Astrocyte (in vitro differentiated cells and primary cell): Measurements from ENCODE around the gene CXADR. TPM values are rescaled to one million over a fixed set of nuclear protein-coding genes. Genes with fewer than 3 reads are reported as not detected.

Experiments used
- DNase-seq: peaks from one replicate; pipeline ENCODE4 v3.0.0-alpha.2; 2010; ENCODE audit warnings: low read depth
- FAIRE-seq: peaks from 2 replicates; lab custom pipeline; 2011; peaks lifted over from hg19 to GRCh38; lab: Jason Lieb, UNC
- H2AFZ ChIP-seq: 2 replicates; pipeline ENCODE4 v1.6.0; 2012; ENCODE audit warnings: low read depth, low read length, inconsistent platforms
- H3K27ac ChIP-seq: 2 replicates; pipeline ENCODE4 v1.5.1; 2011; ENCODE audit warnings: low read depth, low read length, inconsistent platforms
- H3K27me3 ChIP-seq: 2 replicates; pipeline ENCODE4 v1.6.0; 2011; ENCODE audit warnings: low read length, inconsistent platforms; ENCODE audit not compliant: insufficient read depth
- H3K36me3 ChIP-seq: 2 replicates; pipeline ENCODE4 v1.5.1; 2011; ENCODE audit warnings: low read length, inconsistent platforms; ENCODE audit not compliant: insufficient read depth
- H3K4me1 ChIP-seq: 2 replicates; pipeline ENCODE4 v1.5.1; 2011; ENCODE audit warnings: low read length, inconsistent platforms; ENCODE audit not compliant: insufficient read depth
- H3K4me2 ChIP-seq: 2 replicates; pipeline ENCODE4 v1.6.0; 2012; ENCODE audit warnings: low read length, inconsistent platforms
- H3K4me3 ChIP-seq: 2 replicates; pipeline ENCODE4 v1.5.1; 2011; ENCODE audit warnings: low read depth, mild to moderate bottlenecking, low read length, inconsistent platforms; ENCODE audit not compliant: insufficient read depth
- H3K79me2 ChIP-seq: 2 replicates; pipeline ENCODE4 v1.6.0; 2012; ENCODE audit warnings: mild to moderate bottlenecking, low read length, inconsistent platforms; ENCODE audit not compliant: insufficient read depth
- H3K9ac ChIP-seq: 2 replicates; pipeline ENCODE4 v1.6.0; 2012; ENCODE audit warnings: mild to moderate bottlenecking, low read length, inconsistent platforms
- H3K9me3 ChIP-seq: 2 replicates; pipeline ENCODE4 v1.5.1; 2012; ENCODE audit warnings: low read depth, mild to moderate bottlenecking, low read length, inconsistent platforms; ENCODE audit not compliant: insufficient read depth
- H4K20me1 ChIP-seq: 2 replicates; pipeline ENCODE4 v1.6.0; 2012; ENCODE audit warnings: low read length, inconsistent platforms; ENCODE audit not compliant: insufficient read depth
- H3K27ac Mint-ChIP-seq: one replicate; pipeline ENCODE4 v1.8.0; 2021; ENCODE audit warnings: mild to moderate bottlenecking, mixed read lengths; ENCODE audit not compliant: unreplicated experiment
- H3K27me3 Mint-ChIP-seq: one replicate; pipeline ENCODE4 v1.8.0; 2021; ENCODE audit warnings: low read depth, mixed read lengths; ENCODE audit not compliant: unreplicated experiment
- H3K36me3 Mint-ChIP-seq: one replicate; pipeline ENCODE4 v1.8.0; 2021; ENCODE audit warnings: low read depth, mixed read lengths; ENCODE audit not compliant: unreplicated experiment
- H3K4me1 Mint-ChIP-seq: one replicate; pipeline ENCODE4 v1.8.0; 2021; ENCODE audit warnings: low read depth, mixed read lengths; ENCODE audit not compliant: unreplicated experiment
- H3K4me3 Mint-ChIP-seq: one replicate; pipeline ENCODE4 v1.8.0; 2021; ENCODE audit warnings: mild to moderate bottlenecking, moderate library complexity, mixed read lengths; ENCODE audit not compliant: unreplicated experiment
- H3K9me3 Mint-ChIP-seq: one replicate; pipeline ENCODE4 v1.8.0; 2021; ENCODE audit warnings: mild to moderate bottlenecking, mixed read lengths; ENCODE audit not compliant: unreplicated experiment
- EZH2 ChIP-seq: IDR thresholded peaks from 2 replicates; pipeline ENCODE4 v1.6.1; 2012; ENCODE audit warnings: mild to moderate bottlenecking, low read length, inconsistent platforms; ENCODE audit not compliant: insufficient read depth
- total RNA-seq: library from RNA; stranded (reverse); gene quantifications from 2 replicates; pipeline ENCODE4 v1.2.1, GENCODE V29; 2021
- TF ChIP-seq, protein P1 (sequence below): IDR thresholded peaks from 2 replicates; pipeline ENCODE4 v1.5.1; 2011; ENCODE audit warnings: low read depth, mild to moderate bottlenecking, inconsistent platforms, low read length, moderate library complexity; ENCODE audit not compliant: insufficient read depth

The CXADR gene
- total RNA-seq, 1 donor from 2014 or later, result 30.6 TPM

DNA sequence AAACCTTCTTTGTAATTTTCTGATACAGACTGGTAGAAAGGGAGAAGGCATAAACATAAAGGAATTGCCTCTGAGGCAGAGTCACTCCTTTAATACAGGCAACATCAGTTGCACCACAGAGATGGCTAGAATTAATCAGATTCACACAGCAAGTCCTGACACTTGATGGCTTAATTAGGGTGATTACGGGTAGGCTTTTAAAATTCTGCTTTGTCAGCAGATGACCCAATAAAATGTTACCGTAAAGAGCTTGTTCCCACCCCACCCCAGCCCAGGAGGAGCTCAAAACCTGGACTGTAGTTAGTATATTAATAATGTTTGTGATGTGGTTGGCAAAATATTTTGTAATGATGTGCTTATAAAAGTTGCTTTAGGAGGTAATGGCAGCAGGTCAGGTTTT lies 109.2 kb downstream of the CXADR start:
- H3K4me3 Mint-ChIP-seq, result no peak overlapping the region
- DNase-seq, result no peak
- H3K9ac ChIP-seq, result no peak overlapping the region
- TF ChIP-seq, protein P1, sequence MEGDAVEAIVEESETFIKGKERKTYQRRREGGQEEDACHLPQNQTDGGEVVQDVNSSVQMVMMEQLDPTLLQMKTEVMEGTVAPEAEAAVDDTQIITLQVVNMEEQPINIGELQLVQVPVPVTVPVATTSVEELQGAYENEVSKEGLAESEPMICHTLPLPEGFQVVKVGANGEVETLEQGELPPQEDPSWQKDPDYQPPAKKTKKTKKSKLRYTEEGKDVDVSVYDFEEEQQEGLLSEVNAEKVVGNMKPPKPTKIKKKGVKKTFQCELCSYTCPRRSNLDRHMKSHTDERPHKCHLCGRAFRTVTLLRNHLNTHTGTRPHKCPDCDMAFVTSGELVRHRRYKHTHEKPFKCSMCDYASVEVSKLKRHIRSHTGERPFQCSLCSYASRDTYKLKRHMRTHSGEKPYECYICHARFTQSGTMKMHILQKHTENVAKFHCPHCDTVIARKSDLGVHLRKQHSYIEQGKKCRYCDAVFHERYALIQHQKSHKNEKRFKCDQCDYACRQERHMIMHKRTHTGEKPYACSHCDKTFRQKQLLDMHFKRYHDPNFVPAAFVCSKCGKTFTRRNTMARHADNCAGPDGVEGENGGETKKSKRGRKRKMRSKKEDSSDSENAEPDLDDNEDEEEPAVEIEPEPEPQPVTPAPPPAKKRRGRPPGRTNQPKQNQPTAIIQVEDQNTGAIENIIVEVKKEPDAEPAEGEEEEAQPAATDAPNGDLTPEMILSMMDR, result no peak
- TF ChIP-seq EZH2, result no peak
- no peak overlapping the region for H3K27ac ChIP-seq
- no peaks in the 10 kb centered on the region for H3K79me2 ChIP-seq
- H3K9me3 ChIP-seq, result no peaks in the 10 kb centered on the region
- H3K9me3 Mint-ChIP-seq, result no peaks in the 10 kb centered on the region
- no peak overlapping the region for H2AFZ ChIP-seq
- no peaks in the 10 kb centered on the region for H4K20me1 ChIP-seq
- H3K4me3 ChIP-seq, result no peak overlapping the region
- FAIRE-seq, result no peak
- H3K27me3 ChIP-seq, result no peaks in the 10 kb centered on the region
- H3K27me3 Mint-ChIP-seq, result peaks cover 3% of the 10 kb centered on the region
- no peaks in the 10 kb centered on the region for H3K4me1 ChIP-seq
- H3K36me3 Mint-ChIP-seq, result no peaks in the 10 kb centered on the region
- no peaks in the 10 kb centered on the region for H3K36me3 ChIP-seq
- no peak overlapping the region for H3K4me2 ChIP-seq
- H3K4me1 Mint-ChIP-seq, result no peaks in the 10 kb centered on the region
- no peak overlapping the region for H3K27ac Mint-ChIP-seq

DNA sequence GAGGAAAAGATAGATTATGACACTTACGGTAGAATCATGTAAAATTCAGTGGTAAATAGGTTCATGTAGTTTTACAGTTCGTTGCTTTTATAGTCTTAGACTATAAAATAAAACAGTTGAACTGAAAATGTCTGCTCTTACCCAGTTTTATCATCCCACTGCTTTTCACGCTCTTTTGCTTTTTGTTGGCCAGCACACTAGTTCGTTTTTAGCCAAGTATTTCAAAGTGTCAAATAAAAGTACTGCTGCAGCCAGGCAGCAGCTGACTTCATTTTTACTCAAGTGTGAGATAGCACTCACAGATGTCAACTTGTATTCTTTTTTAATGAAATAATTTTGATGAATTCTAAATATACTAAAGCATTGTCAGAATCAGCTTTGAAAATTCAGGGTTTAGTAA lies 118.4 kb downstream of the CXADR start:
- Histone ChIP-seq H3K4me3 (no peak overlapping the region), H3K9me3 (no peaks in the 10 kb centered on the region), H3K4me1 (no peaks in the 10 kb centered on the region), H3K4me2 (no peak overlapping the region), H3K27me3 (no peaks in the 10 kb centered on the region), H3K36me3 (no peaks in the 10 kb centered on the region), H4K20me1 (no peaks in the 10 kb centered on the region), H3K79me2 (no peaks in the 10 kb centered on the region), H2AFZ (no peak overlapping the region), H3K9ac (no peak overlapping the region), H3K27ac (no peak overlapping the region)
- Mint-ChIP-seq H3K36me3 (no peaks in the 10 kb centered on the region), H3K27ac (no peak overlapping the region), H3K4me3 (no peak overlapping the region), H3K9me3 (no peaks in the 10 kb centered on the region), H3K4me1 (no peaks in the 10 kb centered on the region), H3K27me3 (no peaks in the 10 kb centered on the region)
- DNase-seq (no peak), FAIRE-seq (no peak)
- TF ChIP-seq, protein P1, result no peak
- TF ChIP-seq EZH2, result no peak

GRCh38 chr21:17636711-17637110 lies 123.9 kb downstream of the CXADR start:
- H3K9ac ChIP-seq, result no peak overlapping the region
- FAIRE-seq (no peak), DNase-seq (no peak)
- H3K4me1 Mint-ChIP-seq, result no peaks in the 10 kb centered on the region
- no peak overlapping the region for H3K27ac Mint-ChIP-seq
- peaks cover 6% of the 10 kb centered on the region for H3K9me3 Mint-ChIP-seq
- no peaks in the 10 kb centered on the region for H3K36me3 ChIP-seq
- TF ChIP-seq, protein P1, result no peak
- no peak for TF ChIP-seq EZH2
- H3K79me2 ChIP-seq, result no peaks in the 10 kb centered on the region
- no peaks in the 10 kb centered on the region for H3K27me3 Mint-ChIP-seq
- H3K4me1 ChIP-seq, result no peaks in the 10 kb centered on the region
- no peak overlapping the region for H3K4me2 ChIP-seq
- H3K27me3 ChIP-seq, result no peaks in the 10 kb centered on the region
- no peak overlapping the region for H2AFZ ChIP-seq
- no peaks in the 10 kb centered on the region for H3K9me3 ChIP-seq
- H3K27ac ChIP-seq, result no peak overlapping the region
- H4K20me1 ChIP-seq, result no peaks in the 10 kb centered on the region
- no peak overlapping the region for H3K4me3 ChIP-seq
- H3K36me3 Mint-ChIP-seq, result peaks cover 2% of the 10 kb centered on the region
- no peak overlapping the region for H3K4me3 Mint-ChIP-seq
